ENCODE measurements around the gene YWHAH. TPM values are rescaled to one million over a fixed set of nuclear protein-coding genes. Genes with fewer than 3 reads are reported as not detected.

YWHAH gene
- polyA plus RNA-seq, 2 of the 4 experiments (the other 2 are of a cell fraction) = 91.9 to 137 TPM

GRCh38 chr22:31995046-31995445 lies 50.7 kb downstream of the YWHAH start:
- no peak for DNase-seq (ENCODE audit: low read depth in 1 of 2, low spot score in 1 of 2)
- ATAC-seq = 0 out of 6 replicates have a peak, but pooled peaks of 1 of the 2 experiments have one; percentile 42

GRCh38 chr22:31995807-31996206 lies 51.5 kb downstream of the YWHAH start:
- 13% methylated on average over 3 of the region's 3 CpGs for WGBS (ENCODE audit: missing lambda C conversion rate)
- ChIA-PET CTCF (interaction anchor here (0.7 to 1.3 kb wide), 2 partner anchors 18 to 47 kb away, joined by 3 to 5 read pairs; partner anchors contain the start of gene SLC5A1), POLR2A (no interaction called here)
- TF ChIP-seq RFX5 (IDR thresholded peaks at IDR 0.05) (no peak), SMC3 (IDR thresholded peaks at IDR 0.05) (no peak), POLR2A (IDR thresholded peaks at IDR 0.05; ENCODE audit: low read length) (no peak), FOSL2 (IDR thresholded peaks at IDR 0.05) (no peak), FOSL2 (CRISPR knock-in tag; IDR thresholded peaks at IDR 0.05) (no peak), EHF (CRISPR knock-in tag; IDR thresholded peaks at IDR 0.05) (no peak), RCOR1 (IDR thresholded peaks at IDR 0.05; ENCODE audit: low read depth, low read length) (no peak), CBX8 (IDR thresholded peaks at IDR 0.05) (no peak), MYC (IDR thresholded peaks at IDR 0.05; ENCODE audit: borderline replicate concordance, low read length) (no peak), MAFK (IDR thresholded peaks at IDR 0.05; ENCODE audit: partially characterized antibody) (no peak), HOXA7 (CRISPR knock-in tag; IDR thresholded peaks at IDR 0.05) (no peak), REST (IDR thresholded peaks at IDR 0.05) (no peak), NPAS2 (CRISPR knock-in tag; IDR thresholded peaks at IDR 0.05; ENCODE audit: borderline replicate concordance) (no peak), RARB (CRISPR knock-in tag; IDR thresholded peaks at IDR 0.05) (no peak), FOSB (CRISPR knock-in tag; IDR thresholded peaks at IDR 0.05) (no peak)
- H3K4me1 ChIP-seq = no peaks in the 10 kb centered on the region
- H3K4me3 ChIP-seq = no peak overlapping the region
- FAIRE-seq (no peak), DNase-seq (ENCODE audit: low read depth in 1 of 2, low spot score in 1 of 2) (no peak), ATAC-seq (no peak)
- no peaks in the 10 kb centered on the region for H3K9me3 ChIP-seq
- H3K27ac ChIP-seq = no peak overlapping the region
- H3K4me2 ChIP-seq = no peak overlapping the region

More at GRCh38 chr22:31995046-31995445, 50.7 kb downstream of the YWHAH start:
- H3K4me1 ChIP-seq = no peaks in the 10 kb centered on the region
- POLR2A ChIA-PET = no interaction called here
- no peak for FAIRE-seq
- CTCF ChIA-PET = interaction anchor here (0.7 to 3.0 kb wide), 3 partner anchors 18 to 88 kb away, joined by 3 to 10 read pairs (median 4); partner anchors contain the start of gene SLC5A1
- no peak overlapping the region for H3K4me2 ChIP-seq
- no peaks in the 10 kb centered on the region for H3K9me3 ChIP-seq
- WGBS (ENCODE audit: missing lambda C conversion rate) = 54% methylated on average over 3 of the region's 3 CpGs
- no peak for TF ChIP-seq MAZ (IDR thresholded peaks at IDR 0.05; ENCODE audit: borderline replicate concordance, low read depth, low read length)
- H3K4me3 ChIP-seq = no peak overlapping the region
- H3K27ac ChIP-seq = no peak overlapping the region

GRCh38 chr22:31998784-31999385 lies 54.5 kb downstream of the YWHAH start:
- Histone ChIP-seq H3K27ac (no peak overlapping the region), H3K9me3 (no peaks in the 10 kb centered on the region), H3K4me3 (no peak overlapping the region), H3K4me2 (no peak overlapping the region), H3K4me1 (no peaks in the 10 kb centered on the region)
- TF ChIP-seq MAFK (IDR thresholded peaks at IDR 0.05; ENCODE audit: partially characterized antibody) = peak; percentile 26
- no peak for TF ChIP-seq RARB (CRISPR knock-in tag; IDR thresholded peaks at IDR 0.05)
- no peak for TF ChIP-seq GATA3 (IDR thresholded peaks at IDR 0.05; ENCODE audit: borderline replicate concordance)
- POLR2A ChIA-PET = no interaction called here
- no peak for ATAC-seq
- no peak for FAIRE-seq
- no peak for DNase-seq (ENCODE audit: low read depth in 1 of 2, low spot score in 1 of 2)
- CTCF ChIA-PET = no interaction called here
- 77% methylated on average over 3 of the region's 3 CpGs for WGBS (ENCODE audit: missing lambda C conversion rate)

GRCh38 chr22:32000181-32000580 lies 55.8 kb downstream of the YWHAH start:
- Histone ChIP-seq H3K4me3 (no peak overlapping the region), H3K9me3 (no peaks in the 10 kb centered on the region), H3K4me1 (no peaks in the 10 kb centered on the region), H3K4me2 (no peak overlapping the region), H3K27ac (no peak overlapping the region)
- TF ChIP-seq CHD2 (IDR thresholded peaks at IDR 0.05; ENCODE audit: low read length, partially characterized antibody) (no peak), RFX5 (IDR thresholded peaks at IDR 0.05) (no peak), ZNF302 (CRISPR knock-in tag; IDR thresholded peaks at IDR 0.05) (no peak), HOXB5 (CRISPR knock-in tag; IDR thresholded peaks at IDR 0.05) (no peak)
- FAIRE-seq (no peak), DNase-seq (ENCODE audit: low read depth in 1 of 2, low spot score in 1 of 2) (no peak), ATAC-seq (no peak)
- POLR2A ChIA-PET = no interaction called here
- WGBS (ENCODE audit: missing lambda C conversion rate) = 10% methylated on average over 1 of the region's 1 CpG
- CTCF ChIA-PET = interaction anchor here (0.6 kb wide), 1 partner anchor 99 kb away, joined by 4 read pairs; no protein-coding TSS in a partner anchor

Measured in A549 (cell line).